ENCODE measurements around the gene GIMAP5. TPM values are rescaled to one million over a fixed set of nuclear protein-coding genes. Genes with fewer than 3 reads are reported as not detected.
"Not testable (repeated sequence)": the region's sequence is repeated elsewhere in the genome, so short reads cannot be mapped to it uniquely, and the experiment has no call there.

Gene GIMAP5
- total RNA-seq, 1 donor from 2014 or later, result 89.3 TPM

GRCh38 chr7:150759479-150759878, 22.3 kb downstream of the GIMAP5 start:
- DNase-seq (ENCODE audit: low spot score in 2 of 2), result no peak
- H3K27me3 ChIP-seq, result no peaks in the 10 kb centered on the region
- H3K27ac ChIP-seq, result no peak overlapping the region
- no peak overlapping the region for H3K4me3 ChIP-seq
- H3K9me3 ChIP-seq, result no peaks in the 10 kb centered on the region
- H3K36me3 ChIP-seq, result no peaks in the 10 kb centered on the region
- H3K4me1 ChIP-seq, result no peaks in the 10 kb centered on the region
- intact Hi-C loops (cut with DNase I), result no loop called here
- TF ChIP-seq, protein P1, sequence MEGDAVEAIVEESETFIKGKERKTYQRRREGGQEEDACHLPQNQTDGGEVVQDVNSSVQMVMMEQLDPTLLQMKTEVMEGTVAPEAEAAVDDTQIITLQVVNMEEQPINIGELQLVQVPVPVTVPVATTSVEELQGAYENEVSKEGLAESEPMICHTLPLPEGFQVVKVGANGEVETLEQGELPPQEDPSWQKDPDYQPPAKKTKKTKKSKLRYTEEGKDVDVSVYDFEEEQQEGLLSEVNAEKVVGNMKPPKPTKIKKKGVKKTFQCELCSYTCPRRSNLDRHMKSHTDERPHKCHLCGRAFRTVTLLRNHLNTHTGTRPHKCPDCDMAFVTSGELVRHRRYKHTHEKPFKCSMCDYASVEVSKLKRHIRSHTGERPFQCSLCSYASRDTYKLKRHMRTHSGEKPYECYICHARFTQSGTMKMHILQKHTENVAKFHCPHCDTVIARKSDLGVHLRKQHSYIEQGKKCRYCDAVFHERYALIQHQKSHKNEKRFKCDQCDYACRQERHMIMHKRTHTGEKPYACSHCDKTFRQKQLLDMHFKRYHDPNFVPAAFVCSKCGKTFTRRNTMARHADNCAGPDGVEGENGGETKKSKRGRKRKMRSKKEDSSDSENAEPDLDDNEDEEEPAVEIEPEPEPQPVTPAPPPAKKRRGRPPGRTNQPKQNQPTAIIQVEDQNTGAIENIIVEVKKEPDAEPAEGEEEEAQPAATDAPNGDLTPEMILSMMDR (IDR thresholded peaks at IDR 0.05), result no peak

DNA sequence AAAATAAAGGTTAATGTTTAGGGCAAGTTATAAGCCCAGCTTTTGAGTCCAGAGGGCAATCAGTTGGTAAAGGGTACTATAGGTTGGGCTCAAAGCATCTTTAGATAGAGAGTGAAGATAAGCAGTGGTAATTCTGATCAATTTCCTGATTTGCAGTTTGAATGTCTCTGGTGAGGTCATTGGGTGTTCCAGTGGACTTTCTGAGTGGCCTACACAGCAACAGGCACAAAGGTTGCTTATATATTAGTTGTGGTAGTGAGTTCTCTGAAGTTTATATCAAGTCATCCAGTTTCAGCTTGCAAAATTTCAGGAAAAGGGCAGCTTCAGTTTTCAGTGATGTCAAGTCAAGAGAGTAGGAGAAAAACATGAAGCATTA, 29.1 kb downstream of the GIMAP5 start:
- no peaks in the 10 kb centered on the region for H3K27me3 ChIP-seq
- no peak overlapping the region for H3K27ac ChIP-seq
- no peaks in the 10 kb centered on the region for H3K36me3 ChIP-seq
- intact Hi-C loops (cut with DNase I), result no loop called here
- no peaks in the 10 kb centered on the region for H3K4me1 ChIP-seq
- no peaks in the 10 kb centered on the region for H3K9me3 ChIP-seq
- DNase-seq (ENCODE audit: low spot score in 2 of 2), result no peak
- H3K4me3 ChIP-seq, result no peak overlapping the region
- TF ChIP-seq, protein P1 (IDR thresholded peaks at IDR 0.05), result no peak

- Histone ChIP-seq H3K4me3 (no peak overlapping the region), H3K36me3 (no peaks in the 10 kb centered on the region), H3K4me1 (no peaks in the 10 kb centered on the region), H3K27ac (no peak overlapping the region), H3K27me3 (no peaks in the 10 kb centered on the region), H3K9me3 (no peaks in the 10 kb centered on the region)
- DNase-seq (ENCODE audit: low spot score in 2 of 2), result no peak
- intact Hi-C loops (cut with DNase I), result no loop called here
- TF ChIP-seq, protein P1 (IDR thresholded peaks at IDR 0.05), result no peak
These were observed 32.5 kb downstream of the GIMAP5 start for GRCh38 chr7:150769768-150770167.

DNA sequence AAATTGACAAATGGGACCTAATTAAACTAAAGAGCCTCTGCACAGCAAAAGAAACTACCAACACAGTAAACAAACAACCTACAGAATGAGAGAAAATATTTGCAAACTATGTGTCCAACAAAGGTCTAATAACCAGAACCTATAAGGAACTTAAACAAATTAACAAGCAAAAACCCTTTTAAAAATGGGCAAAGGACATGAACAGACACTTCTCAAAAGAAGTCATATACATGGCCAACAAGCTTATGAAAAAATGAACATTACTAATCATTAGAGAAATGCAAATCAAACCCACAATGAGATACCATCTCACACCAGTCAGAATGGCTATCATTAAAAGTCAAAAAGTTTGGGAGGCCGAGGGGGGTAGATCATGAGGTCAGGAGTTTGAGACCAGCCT, 36.9 kb downstream of the GIMAP5 start:
- intact Hi-C loops (cut with DNase I); H3K27me3 ChIP-seq; DNase-seq (ENCODE audit: low spot score in 2 of 2); H3K9me3 ChIP-seq; H3K4me1 ChIP-seq; H3K36me3 ChIP-seq; H3K4me3 ChIP-seq; H3K27ac ChIP-seq: not testable (repeated sequence)

DNA sequence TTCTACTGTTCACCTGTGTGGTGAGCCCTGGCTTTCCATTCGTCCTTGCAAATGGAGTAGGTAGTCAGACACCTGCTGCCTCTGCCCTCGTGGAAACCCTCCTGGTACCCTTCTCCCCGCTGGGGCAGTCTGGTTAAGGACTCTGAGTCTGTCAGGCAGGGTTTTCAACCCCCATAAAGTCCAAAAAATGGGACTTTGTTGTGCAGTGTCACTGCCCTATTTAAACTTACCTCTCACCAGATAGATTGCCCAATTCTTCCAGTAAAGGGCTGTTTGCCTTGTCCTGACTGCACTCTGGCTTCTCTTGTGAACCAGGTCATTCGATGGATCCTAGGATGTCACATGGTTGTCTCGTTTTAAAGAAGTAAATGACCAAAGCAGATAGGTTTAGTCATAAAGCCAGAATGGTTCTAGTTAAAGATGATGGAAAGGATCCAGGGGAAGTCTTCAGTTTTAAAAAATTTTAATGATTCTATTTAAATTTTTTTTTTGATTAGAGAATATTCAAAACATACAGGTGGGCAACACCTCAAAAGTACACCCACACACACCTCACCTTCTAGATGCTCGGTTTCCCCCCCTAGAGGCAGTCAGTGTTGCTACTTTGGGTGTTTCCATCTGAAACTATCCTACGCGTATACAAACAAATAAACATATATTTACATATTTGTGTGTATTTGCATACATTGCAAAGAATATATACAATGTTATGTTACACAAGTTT, 41.0 kb downstream of the GIMAP5 start:
- Histone ChIP-seq H3K36me3 (no peaks in the 10 kb centered on the region), H3K9me3 (no peaks in the 10 kb centered on the region), H3K4me1 (no peaks in the 10 kb centered on the region), H3K4me3 (no peak overlapping the region), H3K27ac (no peak overlapping the region), H3K27me3 (no peaks in the 10 kb centered on the region)
- no peak for DNase-seq (ENCODE audit: low spot score in 2 of 2)
- intact Hi-C loops (cut with DNase I), result no loop called here
- TF ChIP-seq, protein P1 (IDR thresholded peaks at IDR 0.05), result no peak

GRCh38 chr7:150778738-150779301, 41.6 kb downstream of the GIMAP5 start:
- Histone ChIP-seq H3K27me3 (no peaks in the 10 kb centered on the region), H3K27ac (no peak overlapping the region), H3K4me3 (no peak overlapping the region), H3K4me1 (no peaks in the 10 kb centered on the region), H3K36me3 (no peaks in the 10 kb centered on the region), H3K9me3 (no peaks in the 10 kb centered on the region)
- intact Hi-C loops (cut with DNase I), result no loop called here
- peak in 1 of 2 donors; percentile 77 for DNase-seq (ENCODE audit: low spot score in 2 of 2)
- TF ChIP-seq, protein P1 (IDR thresholded peaks at IDR 0.05), result peak; percentile 47 to 57 (median 48)

All from ascending aorta (tissue), 2 donors.